Measurements from ENCODE around the gene PLD1. TPM values are rescaled to one million over a fixed set of nuclear protein-coding genes. Genes with fewer than 3 reads are reported as not detected.
A peak's percentile ranks its signal among the peaks of the same experiment; 100 is the strongest.

The PLD1 gene
- total RNA-seq, 1 donor from 2014 or later: 13.9 TPM

DNA sequence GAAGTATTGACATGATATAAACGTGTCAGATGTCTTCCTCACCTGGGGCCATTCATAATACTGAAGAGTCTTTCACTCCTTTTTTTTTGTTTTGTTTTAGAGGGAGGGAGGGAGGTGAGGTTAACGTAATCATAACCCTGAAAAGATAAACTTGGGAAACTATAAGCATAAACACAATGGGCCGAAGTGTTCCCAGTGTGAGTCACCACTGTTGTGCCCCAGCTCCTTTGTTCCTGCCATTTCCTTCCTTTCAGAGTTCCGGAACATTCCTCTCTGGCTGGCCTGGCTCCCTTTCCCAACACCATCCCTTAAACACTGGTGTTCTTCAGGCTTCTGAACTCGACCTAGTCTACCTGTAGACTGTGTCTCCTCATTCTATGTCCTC lies 18.6 kb downstream of the PLD1 start:
- DNase-seq (ENCODE audit: extremely low spot score, unreplicated experiment): no peak
- TF ChIP-seq, protein P1, sequence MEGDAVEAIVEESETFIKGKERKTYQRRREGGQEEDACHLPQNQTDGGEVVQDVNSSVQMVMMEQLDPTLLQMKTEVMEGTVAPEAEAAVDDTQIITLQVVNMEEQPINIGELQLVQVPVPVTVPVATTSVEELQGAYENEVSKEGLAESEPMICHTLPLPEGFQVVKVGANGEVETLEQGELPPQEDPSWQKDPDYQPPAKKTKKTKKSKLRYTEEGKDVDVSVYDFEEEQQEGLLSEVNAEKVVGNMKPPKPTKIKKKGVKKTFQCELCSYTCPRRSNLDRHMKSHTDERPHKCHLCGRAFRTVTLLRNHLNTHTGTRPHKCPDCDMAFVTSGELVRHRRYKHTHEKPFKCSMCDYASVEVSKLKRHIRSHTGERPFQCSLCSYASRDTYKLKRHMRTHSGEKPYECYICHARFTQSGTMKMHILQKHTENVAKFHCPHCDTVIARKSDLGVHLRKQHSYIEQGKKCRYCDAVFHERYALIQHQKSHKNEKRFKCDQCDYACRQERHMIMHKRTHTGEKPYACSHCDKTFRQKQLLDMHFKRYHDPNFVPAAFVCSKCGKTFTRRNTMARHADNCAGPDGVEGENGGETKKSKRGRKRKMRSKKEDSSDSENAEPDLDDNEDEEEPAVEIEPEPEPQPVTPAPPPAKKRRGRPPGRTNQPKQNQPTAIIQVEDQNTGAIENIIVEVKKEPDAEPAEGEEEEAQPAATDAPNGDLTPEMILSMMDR (IDR thresholded peaks at IDR 0.05): no peak
- H3K27ac Mint-ChIP-seq (ENCODE audit: unreplicated experiment): peak overlapping the region; percentile 74
- H3K36me3 Mint-ChIP-seq (ENCODE audit: unreplicated experiment): peaks cover 4% of the 10 kb centered on the region
- H3K9me3 Mint-ChIP-seq (ENCODE audit: unreplicated experiment): no peaks in the 10 kb centered on the region
- no peaks in the 10 kb centered on the region for H3K27me3 Mint-ChIP-seq (ENCODE audit: unreplicated experiment)
- H3K4me1 Mint-ChIP-seq (ENCODE audit: unreplicated experiment): peaks cover 25% of the 10 kb centered on the region
- no peak overlapping the region for H3K4me3 Mint-ChIP-seq (ENCODE audit: unreplicated experiment)

DNA sequence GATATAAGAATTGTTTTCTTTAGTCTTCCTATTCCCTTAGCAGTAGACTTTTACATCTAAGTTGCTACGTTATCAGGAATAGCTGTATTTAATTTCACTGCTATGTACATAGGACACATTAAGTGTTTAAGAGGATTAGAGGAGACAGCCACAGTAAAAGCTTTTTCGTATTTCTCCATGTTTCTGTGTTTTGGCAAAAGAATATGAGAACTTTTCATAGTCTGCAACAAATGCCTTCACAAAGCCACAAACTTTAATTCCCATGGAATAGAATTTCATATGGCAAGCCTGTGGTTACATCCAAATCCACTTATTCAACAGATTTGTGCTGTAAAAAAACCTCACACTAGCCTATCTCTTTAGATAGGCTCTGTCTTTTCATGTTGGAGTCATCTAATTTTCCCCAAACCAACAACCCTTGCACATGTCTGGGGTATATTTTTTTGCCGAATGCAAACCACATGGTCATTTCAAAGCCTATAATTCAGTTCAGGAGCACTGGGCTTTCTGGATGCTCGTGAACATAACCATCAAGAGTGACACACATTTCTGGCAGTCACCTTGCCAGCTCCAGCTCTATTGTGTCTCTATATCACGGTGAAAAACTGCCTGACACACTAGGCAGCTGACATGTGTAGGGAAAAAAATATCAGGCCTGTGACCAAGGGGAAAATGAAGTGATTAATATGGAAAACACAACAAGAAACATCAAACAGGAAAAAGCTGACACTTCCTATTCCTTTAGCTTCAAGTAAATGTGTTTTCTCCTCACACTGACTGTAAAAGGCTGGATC lies 19.2 kb downstream of the PLD1 start:
- Mint-ChIP-seq H3K4me3 (ENCODE audit: unreplicated experiment) (no peak overlapping the region), H3K36me3 (ENCODE audit: unreplicated experiment) (peaks cover 4% of the 10 kb centered on the region), H3K9me3 (ENCODE audit: unreplicated experiment) (no peaks in the 10 kb centered on the region), H3K27me3 (ENCODE audit: unreplicated experiment) (no peaks in the 10 kb centered on the region), H3K4me1 (ENCODE audit: unreplicated experiment) (peaks cover 25% of the 10 kb centered on the region), H3K27ac (ENCODE audit: unreplicated experiment) (peak overlapping the region; percentile 74)
- DNase-seq (ENCODE audit: extremely low spot score, unreplicated experiment): no peak
- TF ChIP-seq, protein P1 (IDR thresholded peaks at IDR 0.05): no peak

DNA sequence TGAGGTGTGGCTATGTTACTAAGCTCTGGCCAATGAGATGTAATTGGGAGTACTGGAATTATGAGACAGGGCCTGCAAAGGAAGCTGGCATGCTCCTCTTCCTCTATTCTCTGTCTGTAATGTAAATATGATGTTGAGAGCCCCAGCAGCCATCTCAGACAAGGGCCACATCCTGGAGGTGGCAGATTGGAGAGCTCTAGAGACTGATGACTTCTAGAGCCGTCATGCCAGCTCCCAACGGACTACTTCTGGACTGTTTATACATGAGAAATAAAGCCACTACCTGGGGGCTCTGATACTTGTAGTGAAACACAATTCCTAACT lies 19.7 kb downstream of the PLD1 start:
- DNase-seq (ENCODE audit: extremely low spot score, unreplicated experiment): no peak
- TF ChIP-seq, protein P1 (IDR thresholded peaks at IDR 0.05): no peak
- H3K36me3 Mint-ChIP-seq (ENCODE audit: unreplicated experiment): peaks cover 4% of the 10 kb centered on the region
- peaks cover 25% of the 10 kb centered on the region for H3K4me1 Mint-ChIP-seq (ENCODE audit: unreplicated experiment)
- no peak overlapping the region for H3K4me3 Mint-ChIP-seq (ENCODE audit: unreplicated experiment)
- H3K9me3 Mint-ChIP-seq (ENCODE audit: unreplicated experiment): no peaks in the 10 kb centered on the region
- H3K27ac Mint-ChIP-seq (ENCODE audit: unreplicated experiment): no peak overlapping the region
- H3K27me3 Mint-ChIP-seq (ENCODE audit: unreplicated experiment): no peaks in the 10 kb centered on the region

DNA sequence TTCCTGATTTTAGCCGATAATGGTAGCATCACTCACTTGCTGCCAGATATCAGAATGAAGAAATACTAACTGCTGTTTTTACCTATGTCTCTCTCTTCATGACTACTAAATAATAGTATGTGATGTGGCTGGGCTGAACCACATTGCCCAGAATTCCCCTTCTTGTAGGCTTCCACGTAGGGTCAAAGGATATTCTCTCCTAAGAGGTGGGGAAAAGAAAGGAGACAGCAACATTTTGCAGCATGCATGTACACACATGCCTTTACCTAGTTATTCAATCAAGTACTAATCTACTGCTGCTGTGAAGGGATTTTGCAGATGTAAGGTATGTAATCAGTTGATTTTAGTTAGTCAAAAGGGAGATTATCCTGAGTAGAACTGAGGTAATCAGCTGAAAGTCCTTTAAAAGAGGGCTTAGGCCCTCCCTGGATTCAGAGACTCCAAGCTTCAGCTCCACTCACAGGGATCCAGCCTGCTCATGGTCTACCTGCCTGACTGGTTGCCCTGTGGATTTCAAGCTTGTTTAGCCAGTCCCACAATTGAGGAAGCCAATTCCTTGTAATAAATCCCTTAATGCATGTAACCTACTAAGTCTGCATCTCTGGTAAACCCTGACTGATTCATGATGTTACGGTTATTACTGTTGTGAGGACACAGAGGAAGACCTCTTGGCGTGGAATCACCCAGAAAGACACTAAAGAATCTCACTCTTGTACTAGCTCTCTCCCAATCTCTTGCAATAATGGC lies 20.4 kb downstream of the PLD1 start:
- Mint-ChIP-seq H3K27me3 (ENCODE audit: unreplicated experiment) (no peaks in the 10 kb centered on the region), H3K4me3 (ENCODE audit: unreplicated experiment) (no peak overlapping the region), H3K36me3 (ENCODE audit: unreplicated experiment) (peaks cover 4% of the 10 kb centered on the region), H3K27ac (ENCODE audit: unreplicated experiment) (no peak overlapping the region), H3K4me1 (ENCODE audit: unreplicated experiment) (peaks cover 25% of the 10 kb centered on the region), H3K9me3 (ENCODE audit: unreplicated experiment) (no peaks in the 10 kb centered on the region)
- no peak for DNase-seq (ENCODE audit: extremely low spot score, unreplicated experiment)
- TF ChIP-seq, protein P1 (IDR thresholded peaks at IDR 0.05): no peak
